ENCODE measurements around the gene KRTAP4-11.

KRTAP4-11 gene

DNA sequence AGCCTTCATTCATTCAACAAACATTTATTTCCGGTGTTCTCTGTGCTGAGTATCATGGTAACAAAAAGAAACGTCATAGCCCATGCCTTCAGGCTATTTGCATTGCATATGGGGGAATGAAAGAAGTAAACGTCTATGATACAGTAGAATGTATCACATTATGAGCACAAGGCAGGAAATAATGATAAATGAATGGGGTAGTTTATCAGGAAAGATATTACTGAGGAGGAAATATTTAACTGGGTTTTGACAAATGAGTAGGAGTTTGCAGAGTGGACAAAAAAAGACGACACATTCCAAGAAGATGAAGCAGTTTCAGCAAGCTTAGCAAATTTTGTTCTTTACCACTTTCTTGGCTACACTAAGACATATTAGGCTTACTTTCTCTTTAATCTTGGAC, 35.5 kb downstream of the KRTAP4-11 start:
- Histone ChIP-seq H3K27me3 (ENCODE audit: control insufficient read depth, low read length) (no peaks in the 10 kb centered on the region), H3K4me3 (ENCODE audit: low read length) (no peak overlapping the region), H3K9me2 (replicated peaks; ENCODE audit: control insufficient read depth, low read length) (no peaks in the 10 kb centered on the region), H3F3A (ENCODE audit: control insufficient read depth, insufficient read depth) (no peaks in the 10 kb centered on the region), H3K27ac (ENCODE audit: low read depth, low read length) (no peak overlapping the region), H3K9me3 (ENCODE audit: control insufficient read depth, insufficient read depth, low read length) (no peaks in the 10 kb centered on the region), H3K79me2 (ENCODE audit: control insufficient read depth, low read length) (no peaks in the 10 kb centered on the region), H3K36me3 (ENCODE audit: control insufficient read depth, low read length) (no peaks in the 10 kb centered on the region), H3K4me1 (ENCODE audit: control insufficient read depth, low read length) (no peaks in the 10 kb centered on the region), H3K4me2 (ENCODE audit: low read length) (no peak overlapping the region), H4K20me1 (ENCODE audit: control insufficient read depth, insufficient read depth, low read depth, low read length) (no peaks in the 10 kb centered on the region)
- TF ChIP-seq EZH2phosphoT487 (IDR thresholded peaks at IDR 0.05; ENCODE audit: borderline replicate concordance, low read length): no peak
- TF ChIP-seq, protein P1, sequence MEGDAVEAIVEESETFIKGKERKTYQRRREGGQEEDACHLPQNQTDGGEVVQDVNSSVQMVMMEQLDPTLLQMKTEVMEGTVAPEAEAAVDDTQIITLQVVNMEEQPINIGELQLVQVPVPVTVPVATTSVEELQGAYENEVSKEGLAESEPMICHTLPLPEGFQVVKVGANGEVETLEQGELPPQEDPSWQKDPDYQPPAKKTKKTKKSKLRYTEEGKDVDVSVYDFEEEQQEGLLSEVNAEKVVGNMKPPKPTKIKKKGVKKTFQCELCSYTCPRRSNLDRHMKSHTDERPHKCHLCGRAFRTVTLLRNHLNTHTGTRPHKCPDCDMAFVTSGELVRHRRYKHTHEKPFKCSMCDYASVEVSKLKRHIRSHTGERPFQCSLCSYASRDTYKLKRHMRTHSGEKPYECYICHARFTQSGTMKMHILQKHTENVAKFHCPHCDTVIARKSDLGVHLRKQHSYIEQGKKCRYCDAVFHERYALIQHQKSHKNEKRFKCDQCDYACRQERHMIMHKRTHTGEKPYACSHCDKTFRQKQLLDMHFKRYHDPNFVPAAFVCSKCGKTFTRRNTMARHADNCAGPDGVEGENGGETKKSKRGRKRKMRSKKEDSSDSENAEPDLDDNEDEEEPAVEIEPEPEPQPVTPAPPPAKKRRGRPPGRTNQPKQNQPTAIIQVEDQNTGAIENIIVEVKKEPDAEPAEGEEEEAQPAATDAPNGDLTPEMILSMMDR (IDR thresholded peaks at IDR 0.05; ENCODE audit: low read depth, low read length, poor library complexity, severe bottlenecking): no peak

DNA sequence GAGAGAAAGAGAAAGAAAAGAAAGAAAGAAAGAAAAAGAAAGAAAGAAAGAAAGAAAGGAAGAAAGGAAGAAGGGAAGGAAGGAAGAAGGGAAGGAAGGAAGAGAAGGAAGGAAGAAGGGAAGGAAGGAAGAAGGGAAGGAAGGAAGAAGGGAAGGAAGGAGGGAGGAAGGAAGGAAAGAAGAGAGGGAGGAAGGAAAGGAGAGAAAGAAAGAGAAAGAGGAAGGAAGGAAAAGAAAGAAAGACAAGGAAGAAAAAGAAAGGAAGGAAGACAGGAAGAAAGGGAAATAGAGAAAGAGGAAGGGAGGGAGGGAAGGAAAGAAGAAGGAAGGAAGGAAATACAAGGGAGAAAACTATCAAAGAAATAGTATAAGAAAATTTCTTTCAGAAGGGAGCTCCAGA, 41.4 kb downstream of the KRTAP4-11 start:
- H3K9me3 ChIP-seq (ENCODE audit: control insufficient read depth, insufficient read depth, low read length): no peaks in the 10 kb centered on the region
- no peaks in the 10 kb centered on the region for H4K20me1 ChIP-seq (ENCODE audit: control insufficient read depth, insufficient read depth, low read depth, low read length)
- TF ChIP-seq, protein P1 (IDR thresholded peaks at IDR 0.05; ENCODE audit: low read depth, low read length, poor library complexity, severe bottlenecking): no peak
- TF ChIP-seq EZH2phosphoT487 (IDR thresholded peaks at IDR 0.05; ENCODE audit: borderline replicate concordance, low read length): no peak
- no peaks in the 10 kb centered on the region for H3K79me2 ChIP-seq (ENCODE audit: control insufficient read depth, low read length)
- H3K9me2 ChIP-seq (replicated peaks; ENCODE audit: control insufficient read depth, low read length): no peaks in the 10 kb centered on the region
- no peaks in the 10 kb centered on the region for H3F3A ChIP-seq (ENCODE audit: control insufficient read depth, insufficient read depth)
- H3K36me3 ChIP-seq (ENCODE audit: control insufficient read depth, low read length): no peaks in the 10 kb centered on the region
- no peak overlapping the region for H3K4me2 ChIP-seq (ENCODE audit: low read length)
- peaks cover 5% of the 10 kb centered on the region; the same call in 1 of the 2 replicates for H3K27me3 ChIP-seq (ENCODE audit: control insufficient read depth, low read length)
- no peaks in the 10 kb centered on the region for H3K4me1 ChIP-seq (ENCODE audit: control insufficient read depth, low read length)
- no peak overlapping the region for H3K4me3 ChIP-seq (ENCODE audit: low read length)
- H3K27ac ChIP-seq (ENCODE audit: low read depth, low read length): no peak overlapping the region

DNA sequence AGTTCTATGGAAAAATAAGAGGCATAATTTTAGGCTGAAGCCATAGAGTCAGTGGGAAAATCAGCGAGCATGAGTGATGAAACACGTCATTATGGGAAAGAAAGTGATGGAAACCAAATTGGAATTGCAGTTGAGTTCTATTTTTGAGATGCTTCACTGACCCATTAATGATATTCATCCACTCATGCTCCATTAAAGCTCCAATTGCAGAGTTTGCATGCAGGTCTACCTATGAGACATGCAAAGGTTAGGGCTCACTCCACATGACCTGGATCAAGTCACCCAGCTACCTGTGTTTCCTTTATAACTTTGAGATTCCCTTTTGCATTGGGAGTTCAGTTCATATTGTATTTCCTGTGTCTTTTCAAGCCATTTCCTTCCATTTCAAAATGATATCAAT, 44.5 kb downstream of the KRTAP4-11 start:
- TF ChIP-seq, protein P1 (IDR thresholded peaks at IDR 0.05; ENCODE audit: low read depth, low read length, poor library complexity, severe bottlenecking): no peak
- TF ChIP-seq EZH2phosphoT487 (IDR thresholded peaks at IDR 0.05; ENCODE audit: borderline replicate concordance, low read length): no peak
- no peak overlapping the region for H3K4me3 ChIP-seq (ENCODE audit: low read length)
- peaks cover 5% of the 10 kb centered on the region; the same call in 1 of the 2 replicates for H3K27me3 ChIP-seq (ENCODE audit: control insufficient read depth, low read length)
- H4K20me1 ChIP-seq (ENCODE audit: control insufficient read depth, insufficient read depth, low read depth, low read length): no peaks in the 10 kb centered on the region
- no peaks in the 10 kb centered on the region for H3K9me3 ChIP-seq (ENCODE audit: control insufficient read depth, insufficient read depth, low read length)
- no peaks in the 10 kb centered on the region for H3K4me1 ChIP-seq (ENCODE audit: control insufficient read depth, low read length)
- no peaks in the 10 kb centered on the region for H3F3A ChIP-seq (ENCODE audit: control insufficient read depth, insufficient read depth)
- H3K36me3 ChIP-seq (ENCODE audit: control insufficient read depth, low read length): no peaks in the 10 kb centered on the region
- H3K27ac ChIP-seq (ENCODE audit: low read depth, low read length): no peak overlapping the region
- H3K4me2 ChIP-seq (ENCODE audit: low read length): no peak overlapping the region
- no peaks in the 10 kb centered on the region for H3K79me2 ChIP-seq (ENCODE audit: control insufficient read depth, low read length)
- no peaks in the 10 kb centered on the region for H3K9me2 ChIP-seq (replicated peaks; ENCODE audit: control insufficient read depth, low read length)

Data from DOHH2 (cell line).